ENCODE measurements around the gene PTGES2.

PTGES2 gene

DNA sequence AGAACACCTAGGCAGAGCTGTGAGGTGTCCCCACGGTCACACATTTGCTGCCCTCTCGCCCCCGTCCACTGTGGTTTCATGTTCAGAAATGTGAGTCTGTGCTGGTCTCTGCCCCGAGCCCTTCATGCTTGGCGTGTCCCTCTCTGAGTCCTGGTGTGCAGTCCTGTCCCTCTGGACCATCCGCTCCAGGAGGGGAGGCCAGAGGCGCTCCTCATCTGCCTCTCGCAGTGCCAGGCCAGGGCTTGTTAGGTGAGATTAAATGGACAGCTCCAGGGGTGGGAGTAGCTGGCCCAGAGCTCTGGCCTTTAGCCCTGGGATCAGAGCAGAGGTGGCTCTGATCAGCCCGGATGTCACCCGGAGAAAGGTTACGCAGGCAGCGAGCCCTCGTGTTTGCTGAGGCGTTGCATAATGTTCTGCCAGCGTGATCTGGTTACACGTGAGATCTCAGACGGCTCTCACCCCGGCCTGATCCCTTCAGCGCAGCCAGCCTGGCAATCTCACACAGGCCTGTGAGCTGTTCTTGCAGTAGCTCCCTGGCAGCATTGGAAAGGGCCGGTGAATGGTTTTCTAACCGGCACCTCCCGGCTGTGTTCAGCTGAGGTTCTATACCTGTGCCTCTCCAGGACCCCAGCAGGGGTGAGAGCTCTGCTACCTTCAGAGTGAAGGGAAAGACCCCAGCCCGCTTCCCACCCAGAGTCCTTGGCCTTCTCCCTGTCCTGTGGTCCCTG is 24.5 kb downstream of the PTGES2 start:
- DNase-seq (ENCODE audit: low spot score) = no peak

DNA sequence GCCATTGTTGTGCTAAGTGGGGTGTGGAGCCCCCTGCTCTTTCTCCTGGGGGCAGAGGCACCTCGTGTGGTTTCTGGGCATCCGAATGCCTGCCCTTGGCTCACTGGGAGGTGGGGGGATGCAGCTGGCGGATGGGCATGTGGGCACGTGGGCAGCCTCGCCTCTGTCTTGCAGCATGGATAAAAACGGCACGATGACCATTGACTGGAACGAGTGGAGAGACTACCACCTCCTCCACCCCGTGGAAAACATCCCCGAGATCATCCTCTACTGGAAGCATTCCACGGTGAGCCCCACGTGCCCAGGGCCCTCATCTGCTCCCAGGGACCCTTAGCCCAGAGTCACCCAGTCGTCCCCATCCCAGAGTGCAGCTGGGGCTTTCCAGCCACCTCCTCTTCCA is 25.3 kb downstream of the PTGES2 start:
- DNase-seq (ENCODE audit: low spot score) = no peak

DNA sequence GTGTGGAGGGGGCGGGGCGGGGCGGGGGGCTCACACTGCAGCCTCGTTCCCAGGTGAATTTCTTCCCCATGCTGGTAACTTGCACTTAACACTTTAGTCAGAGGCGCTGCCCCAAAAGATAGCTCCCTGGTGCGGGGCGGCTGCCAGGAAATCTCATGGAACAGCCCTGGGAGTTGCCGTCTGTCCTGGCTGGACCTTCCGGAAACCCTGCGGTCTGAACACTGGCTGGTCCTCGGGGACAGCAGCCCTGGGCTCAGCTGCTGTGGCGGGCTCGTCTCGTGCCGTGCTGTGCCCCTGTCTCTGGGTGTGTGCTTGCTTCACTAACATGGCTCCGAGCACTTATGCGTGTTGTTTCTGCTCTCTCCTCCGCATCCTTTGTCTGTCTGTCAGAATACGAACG is 25.8 kb downstream of the PTGES2 start:
- DNase-seq (ENCODE audit: low spot score) = no peak

DNA sequence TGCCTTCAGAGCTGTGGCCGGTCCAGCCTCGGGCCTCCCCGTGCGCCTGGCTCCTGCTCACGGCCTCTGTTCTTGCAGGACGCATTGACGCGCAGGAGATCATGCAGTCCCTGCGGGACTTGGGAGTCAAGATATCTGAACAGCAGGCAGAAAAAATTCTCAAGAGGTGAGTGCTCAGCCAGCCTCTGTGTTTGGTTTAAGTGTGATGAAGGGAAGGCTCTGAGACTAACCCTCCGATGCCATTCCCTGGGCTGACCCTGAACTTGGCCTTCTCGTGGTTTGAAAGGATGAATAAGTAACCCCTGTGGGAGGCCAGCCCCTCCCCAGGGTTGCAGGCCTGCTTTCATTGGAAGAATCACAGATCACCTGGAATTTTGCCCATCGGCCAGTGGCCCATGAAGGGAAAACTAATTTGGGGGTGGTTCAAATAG is 26.3 kb downstream of the PTGES2 start:
- no peak for DNase-seq (ENCODE audit: low spot score)

DNA sequence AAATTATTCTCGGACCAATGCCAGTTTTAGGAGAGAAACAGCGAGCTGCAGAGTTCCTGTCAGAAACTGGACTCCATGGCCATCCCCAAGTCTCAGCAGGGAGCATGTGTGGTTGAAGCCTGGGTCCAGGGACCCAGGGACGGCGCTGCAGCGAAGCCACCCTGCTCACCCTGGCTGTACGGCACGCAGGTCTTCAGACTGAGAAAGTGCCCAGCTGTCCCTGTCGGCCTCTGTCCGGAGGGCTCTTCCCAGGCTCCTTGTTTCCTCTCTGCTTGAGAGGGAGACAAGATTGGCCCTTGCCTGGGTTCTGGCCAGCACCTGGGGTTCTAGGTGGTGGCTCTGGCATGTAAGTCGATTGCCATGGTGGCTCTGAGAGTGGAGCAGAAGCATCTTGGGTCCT is 26.9 kb downstream of the PTGES2 start:
- no peak for DNase-seq (ENCODE audit: low spot score)

DNA sequence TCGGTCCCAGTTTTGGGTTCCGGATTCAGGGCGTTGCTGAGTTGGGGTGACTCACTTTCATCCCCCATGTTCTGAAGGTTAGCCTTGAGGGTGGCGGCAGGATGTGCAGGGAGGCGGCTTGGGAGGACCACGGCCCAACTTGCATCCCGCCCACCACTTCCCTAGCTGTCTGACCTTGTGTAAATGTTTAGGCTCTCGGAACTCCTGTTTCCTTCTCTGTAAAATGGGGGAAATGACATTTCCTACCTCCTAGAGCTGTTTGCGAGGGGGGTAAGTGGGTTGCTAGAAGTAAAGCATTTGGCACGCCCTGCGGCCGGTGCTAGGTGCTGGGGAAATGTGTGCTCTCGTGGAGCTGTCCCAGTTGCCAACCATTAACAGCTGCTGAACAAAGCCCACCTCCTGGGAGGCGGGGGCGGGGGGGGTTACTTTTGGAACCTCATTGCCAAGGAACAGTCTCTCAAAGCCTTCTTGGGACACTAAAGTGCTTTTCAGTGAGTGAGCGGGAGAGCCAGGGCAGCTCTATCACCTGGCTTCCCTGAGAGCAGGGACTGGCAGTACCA is 27.5 kb downstream of the PTGES2 start:
- DNase-seq (ENCODE audit: low spot score) = no peak

DNA sequence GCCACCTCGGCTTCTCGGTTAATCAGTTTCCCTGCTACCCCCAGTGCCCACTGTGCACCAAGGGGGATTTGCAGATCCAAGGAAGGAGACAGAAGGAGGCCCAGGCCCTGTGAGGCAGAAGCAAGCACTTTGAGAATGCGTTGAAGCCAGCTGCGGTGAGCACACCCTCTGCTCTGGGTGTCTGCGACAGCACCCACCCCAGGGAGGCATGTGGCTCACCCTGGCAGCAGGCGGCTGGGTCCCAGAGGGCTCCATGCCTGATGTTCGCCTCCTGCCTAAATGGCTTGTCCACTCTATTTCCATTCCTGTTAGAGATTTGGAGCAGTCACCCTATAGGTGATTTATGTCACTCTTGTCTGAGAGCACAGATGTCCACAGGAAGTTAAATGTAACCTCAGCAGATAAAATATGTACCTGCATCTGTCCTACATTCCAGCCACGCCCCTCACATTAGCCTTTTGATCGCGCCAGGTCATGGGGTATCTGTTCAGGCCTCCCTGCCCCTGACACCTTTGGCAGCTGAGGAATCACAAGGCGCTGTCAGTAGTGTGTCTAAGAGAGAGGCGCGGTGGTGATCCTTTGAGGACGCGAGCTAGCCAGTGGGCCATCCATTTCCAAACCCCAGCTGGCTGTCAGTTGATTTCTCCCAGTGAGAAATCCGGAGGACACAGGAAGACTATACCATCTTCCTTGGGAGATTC is 28.1 kb downstream of the PTGES2 start:
- DNase-seq (ENCODE audit: low spot score) = no peak

DNA sequence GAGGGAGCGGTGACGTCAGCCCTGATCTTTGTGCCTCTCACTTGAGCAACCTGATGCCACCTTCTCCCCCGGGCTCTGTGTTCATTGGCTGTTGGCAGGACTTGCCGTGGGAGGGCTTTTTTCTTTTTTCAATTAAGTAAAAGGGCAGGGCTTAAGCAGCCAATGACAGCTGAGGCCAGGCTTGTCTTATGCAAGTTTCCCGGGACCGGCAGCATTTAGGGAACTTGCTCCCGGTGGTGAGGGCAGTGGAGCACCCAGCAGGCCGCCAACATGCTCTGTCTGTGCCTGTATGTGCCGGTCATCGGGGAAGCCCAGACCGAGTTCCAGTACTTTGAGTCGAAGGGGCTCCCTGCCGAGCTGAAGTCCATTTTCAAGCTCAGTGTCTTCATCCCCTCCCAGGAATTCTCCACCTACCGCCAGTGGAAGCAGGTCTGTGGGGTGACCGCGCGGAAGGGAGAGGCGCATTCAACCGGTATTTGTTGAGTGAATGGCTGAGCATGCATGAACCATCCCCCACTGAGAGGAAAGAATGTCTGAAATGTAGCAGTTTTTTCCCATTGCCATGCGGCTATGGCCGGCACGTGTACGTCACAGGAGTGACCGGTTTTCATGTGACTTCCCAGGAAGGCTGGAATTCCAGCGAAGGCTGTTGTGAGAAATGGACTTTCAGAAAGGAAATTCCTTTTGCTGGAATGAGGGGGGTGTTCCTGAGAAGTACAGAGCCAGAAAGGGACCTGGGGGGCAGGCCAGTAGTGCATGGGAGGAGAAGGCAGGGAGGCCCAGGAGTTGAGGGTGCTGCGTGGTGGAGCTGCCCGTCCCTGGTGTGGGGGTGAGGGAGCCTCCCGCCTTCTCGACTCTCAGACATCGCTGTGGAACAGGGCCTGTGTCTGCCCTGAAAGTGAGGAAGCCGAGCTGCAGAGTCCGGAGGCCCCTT is 29.0 kb downstream of the PTGES2 start:
- peak; percentile 49 for DNase-seq (ENCODE audit: low spot score)

DNA sequence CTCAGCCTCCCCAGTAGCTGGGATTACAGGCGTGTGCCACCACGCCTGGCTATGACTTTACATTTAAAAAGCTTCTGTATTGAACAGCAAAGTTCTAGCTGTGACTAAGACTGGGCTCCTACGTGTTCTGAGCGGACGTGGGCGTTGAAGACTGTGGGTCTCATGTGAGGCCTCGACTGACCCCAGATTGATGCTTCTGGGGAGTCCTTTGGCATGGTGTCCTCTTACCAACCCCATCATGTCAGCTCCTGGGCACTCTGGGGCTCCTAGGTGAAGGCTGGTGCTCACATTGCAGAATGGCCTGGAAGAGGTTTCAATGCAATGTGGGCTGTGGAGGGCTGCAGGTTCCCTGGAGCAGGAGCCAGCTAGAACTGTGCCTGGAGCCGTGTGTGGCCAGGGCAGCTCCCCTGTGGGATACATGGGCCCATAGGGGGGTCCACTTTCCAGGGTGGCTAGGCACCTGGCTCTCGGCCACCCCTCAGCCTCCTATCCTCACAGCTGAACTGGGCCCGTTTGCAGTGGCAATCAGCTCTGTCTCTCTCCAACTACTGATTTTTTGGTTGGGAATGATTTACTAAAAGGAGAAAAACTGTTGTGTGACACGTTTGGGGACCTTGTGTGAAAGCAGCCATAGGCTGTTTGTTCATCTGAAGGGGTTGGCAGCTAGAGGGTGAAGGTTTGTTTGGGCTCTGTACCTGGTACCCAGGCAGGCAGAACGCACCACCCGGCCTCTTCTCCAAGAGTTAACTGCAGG is 29.8 kb downstream of the PTGES2 start:
- no peak for DNase-seq (ENCODE audit: low spot score)

DNA sequence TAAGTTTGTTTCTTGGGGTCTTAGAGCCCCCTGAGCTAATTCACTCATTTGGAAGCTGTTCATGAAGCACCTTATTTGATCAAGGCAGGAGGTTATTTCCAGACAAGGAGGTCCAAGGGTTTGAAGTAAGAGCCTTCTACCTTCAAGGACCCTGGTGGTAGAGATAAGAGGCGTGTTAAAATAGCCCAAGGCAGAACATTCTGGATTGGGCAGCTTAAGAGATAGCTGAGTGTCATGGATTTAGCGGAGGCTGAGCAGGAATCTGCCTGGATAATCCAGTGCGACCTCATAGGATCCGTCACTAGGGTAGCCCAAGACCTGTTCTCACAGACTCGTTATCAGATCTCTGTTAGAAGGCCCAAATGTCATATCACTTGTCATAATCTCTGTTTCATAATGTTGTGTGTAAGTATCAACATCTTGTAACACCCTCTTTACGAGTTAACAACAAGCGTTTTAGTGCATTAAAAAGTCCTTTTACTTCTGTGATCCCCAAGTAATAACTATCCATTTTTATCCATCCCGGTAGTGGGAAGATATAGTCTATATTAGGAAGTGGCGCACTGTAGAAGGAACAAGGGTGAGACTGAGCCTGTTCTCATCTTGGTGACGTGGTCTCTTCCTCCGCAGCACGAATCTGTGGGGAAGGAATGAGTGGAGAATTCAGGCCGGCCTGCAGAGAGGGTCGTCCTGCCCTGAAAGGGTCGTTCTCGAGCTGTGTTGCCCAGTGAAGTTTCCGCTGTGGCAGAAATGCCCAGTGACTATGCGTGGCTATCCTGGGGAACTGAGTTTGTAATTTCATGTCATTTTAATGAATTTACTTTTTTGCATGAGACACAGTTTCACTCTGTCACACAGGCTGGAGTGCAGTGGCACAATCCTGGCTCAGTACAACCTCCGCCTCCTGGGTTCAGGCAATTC is 30.7 kb downstream of the PTGES2 start:
- DNase-seq (ENCODE audit: low spot score) = no peak

DNA sequence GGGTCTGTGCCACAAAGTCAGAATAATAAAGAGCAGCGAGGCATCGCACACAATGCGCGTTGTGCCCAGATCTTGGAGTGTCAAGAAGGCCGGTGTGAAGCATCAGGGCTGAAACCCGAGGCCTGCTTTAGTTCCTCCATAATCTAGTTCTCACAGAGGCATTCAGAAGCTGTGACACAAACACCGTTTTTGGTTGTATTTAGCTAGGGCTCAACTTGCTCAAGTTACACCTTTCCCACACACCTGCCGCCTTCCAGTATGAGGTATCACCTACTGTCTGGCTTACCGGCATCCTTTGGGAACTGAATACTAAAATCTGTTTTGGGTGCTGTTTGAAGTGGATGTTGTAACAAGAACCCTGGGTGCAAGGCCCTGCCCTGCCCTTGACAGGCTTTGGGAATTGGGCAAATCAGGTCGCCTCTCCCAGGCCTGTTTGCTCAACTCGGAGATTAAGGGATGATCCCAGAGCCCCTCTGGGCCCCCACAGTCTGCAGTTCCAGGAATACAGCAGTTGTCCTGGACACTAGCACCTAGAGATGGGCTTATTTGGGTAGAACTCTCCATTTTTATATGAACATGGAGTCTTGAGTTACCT is 32.5 kb downstream of the PTGES2 start:
- DNase-seq (ENCODE audit: low spot score) = no peak

DNA sequence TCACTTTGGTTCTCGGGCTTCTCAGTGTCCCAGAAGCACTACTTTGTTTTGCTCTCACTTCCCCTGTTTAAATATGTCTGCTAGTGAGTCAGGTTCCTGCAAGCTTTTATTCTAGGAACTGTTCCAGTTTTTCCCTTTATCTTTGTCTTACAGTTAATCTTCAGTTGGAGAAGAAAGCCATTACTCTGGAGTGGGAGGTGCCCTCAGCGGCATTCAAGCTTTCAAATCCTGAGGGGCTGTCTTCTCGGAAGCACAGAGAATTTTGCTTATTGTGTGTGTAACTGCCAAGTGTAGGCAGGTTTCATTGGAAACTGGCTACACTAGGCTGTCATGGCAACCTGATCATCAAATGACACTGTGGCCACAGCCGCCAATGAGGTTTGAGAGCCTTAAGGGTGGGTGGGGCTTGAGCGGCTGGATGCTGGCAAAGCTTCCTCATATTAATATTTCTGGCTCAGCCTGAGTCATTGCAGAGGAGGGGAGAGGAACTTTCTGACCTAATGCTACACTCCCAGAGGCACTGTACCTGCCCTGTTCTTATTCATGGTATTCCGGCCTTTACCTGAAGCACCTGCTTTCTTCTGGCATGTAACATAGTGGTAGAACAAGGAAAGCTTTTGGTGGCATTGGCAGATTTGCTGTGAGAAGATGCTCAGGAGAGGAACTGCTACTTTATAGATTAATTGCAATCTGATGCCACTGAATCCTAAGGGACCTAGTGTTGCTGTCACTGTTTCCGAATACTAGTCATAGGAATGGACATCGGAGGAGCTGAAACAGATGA is 33.2 kb downstream of the PTGES2 start:
- DNase-seq (ENCODE audit: low spot score) = peak; percentile 81

DNA sequence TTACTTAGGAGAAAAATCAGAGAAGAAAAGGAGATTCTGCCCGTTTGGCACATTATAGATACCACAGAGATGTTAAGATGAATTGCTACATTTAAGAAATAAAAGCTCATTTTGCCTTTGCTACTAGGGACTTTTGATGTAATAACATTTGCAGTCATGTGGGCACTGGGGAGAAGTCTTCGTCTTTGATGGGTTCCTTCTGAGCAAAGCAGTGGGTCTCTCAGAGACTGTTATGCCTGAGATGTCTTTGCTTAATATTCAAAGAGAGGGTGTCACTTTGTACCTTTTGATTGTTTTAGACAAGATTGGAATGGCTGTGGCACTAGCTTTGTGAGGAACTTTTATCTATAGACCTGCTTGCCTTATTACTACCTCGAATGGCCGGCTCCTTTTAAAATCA is 34.5 kb downstream of the PTGES2 start:
- peak; percentile 21 for DNase-seq (ENCODE audit: low spot score)

DNA sequence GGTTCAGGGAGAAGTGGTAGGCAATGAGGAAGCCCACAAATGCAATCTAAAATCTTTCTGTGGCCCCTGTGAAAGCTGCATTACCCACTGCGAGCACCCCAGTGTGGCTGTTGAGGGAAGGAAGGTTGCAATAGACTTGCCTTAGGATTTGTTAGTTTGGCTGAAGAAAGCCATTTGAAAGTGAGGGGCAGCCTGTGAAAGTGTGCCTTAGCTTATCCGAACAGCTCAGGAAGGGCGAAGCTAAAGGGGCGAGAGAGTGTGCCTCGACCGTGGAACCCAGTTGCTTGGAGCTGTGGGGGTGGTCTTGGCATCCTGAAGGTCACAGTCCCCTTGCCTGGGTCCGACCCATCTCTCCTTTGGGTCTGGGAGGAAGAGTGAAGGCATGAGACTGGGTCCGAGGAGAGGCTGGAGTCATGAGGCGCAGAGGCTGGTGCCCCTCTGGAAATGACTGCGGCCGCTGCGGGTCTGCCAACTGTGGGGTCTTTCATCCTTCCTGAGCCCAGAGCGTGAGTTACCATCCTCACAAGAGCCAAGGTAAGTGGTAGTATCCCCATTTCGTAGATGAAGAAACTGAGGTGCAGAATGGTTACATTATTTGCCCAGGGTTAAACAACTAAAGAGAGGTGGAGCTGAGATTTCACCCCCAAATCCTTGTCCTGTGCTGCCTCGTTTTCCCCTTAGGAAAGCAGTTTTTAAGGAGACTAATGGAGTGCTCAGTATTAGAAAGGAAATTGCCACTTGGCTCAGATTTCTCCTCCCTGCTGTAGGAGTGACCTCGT is 35.1 kb downstream of the PTGES2 start:
- DNase-seq (ENCODE audit: low spot score) = no peak

DNA sequence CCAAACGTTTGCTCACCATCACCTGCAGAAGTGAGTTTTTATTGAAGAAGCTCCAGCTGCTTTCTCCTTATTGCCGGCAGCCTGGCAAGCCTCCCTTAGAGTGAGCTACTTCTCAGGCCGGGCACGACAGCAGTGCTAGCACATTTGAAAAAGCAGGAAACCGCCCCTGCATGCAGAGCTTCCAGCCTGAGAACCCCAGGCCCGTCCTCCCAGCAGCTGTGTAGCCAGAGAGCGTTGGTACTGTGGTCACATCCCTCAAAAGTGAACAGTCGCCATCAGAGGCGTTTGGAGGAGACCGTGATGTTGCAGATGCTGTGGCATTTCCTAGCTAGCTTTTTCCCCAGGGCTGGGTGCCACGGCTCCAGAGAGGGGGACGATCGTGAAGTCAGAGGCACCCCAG is 36.0 kb downstream of the PTGES2 start:
- no peak for DNase-seq (ENCODE audit: low spot score)

DNA sequence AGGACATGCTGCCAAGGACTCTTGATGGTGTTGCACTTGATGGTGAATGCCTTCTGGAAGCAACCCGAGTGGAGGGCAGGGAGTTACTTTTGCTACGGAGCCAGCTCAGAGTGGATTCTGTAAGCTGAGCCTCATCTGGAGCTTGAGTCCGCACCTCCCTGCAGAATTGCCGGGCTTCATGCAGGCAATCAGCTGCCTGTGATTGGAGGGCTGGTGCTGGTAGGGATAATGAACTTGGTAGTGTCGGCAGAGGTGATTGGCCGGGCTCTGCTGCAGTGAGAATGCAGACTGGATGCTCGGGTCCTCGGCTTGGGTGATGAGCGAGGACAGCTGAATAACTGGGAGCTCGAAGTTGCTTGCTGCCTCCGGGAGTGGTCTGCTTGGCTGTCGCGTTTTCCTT is 36.4 kb downstream of the PTGES2 start:
- no peak for DNase-seq (ENCODE audit: low spot score)

DNA sequence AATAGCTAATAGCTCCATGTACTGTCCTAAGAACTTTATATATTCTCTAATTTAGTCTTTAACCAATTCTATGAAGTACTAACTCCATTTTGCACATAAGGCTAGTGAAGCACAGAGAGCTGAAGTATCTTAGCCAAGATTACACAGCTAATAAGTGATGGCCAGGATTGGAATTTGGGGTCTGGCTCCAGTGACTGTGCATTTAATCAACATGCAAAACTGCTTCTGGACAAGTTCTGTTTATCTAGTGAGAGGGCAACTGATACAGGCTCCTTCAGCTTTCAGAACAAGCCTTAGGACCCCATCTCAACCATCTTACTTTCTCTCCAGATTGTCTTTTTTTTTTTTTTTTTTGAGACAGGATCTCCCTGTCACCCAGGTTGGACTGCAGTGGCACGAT is 38.2 kb downstream of the PTGES2 start:
- no peak for DNase-seq (ENCODE audit: low spot score)

DNA sequence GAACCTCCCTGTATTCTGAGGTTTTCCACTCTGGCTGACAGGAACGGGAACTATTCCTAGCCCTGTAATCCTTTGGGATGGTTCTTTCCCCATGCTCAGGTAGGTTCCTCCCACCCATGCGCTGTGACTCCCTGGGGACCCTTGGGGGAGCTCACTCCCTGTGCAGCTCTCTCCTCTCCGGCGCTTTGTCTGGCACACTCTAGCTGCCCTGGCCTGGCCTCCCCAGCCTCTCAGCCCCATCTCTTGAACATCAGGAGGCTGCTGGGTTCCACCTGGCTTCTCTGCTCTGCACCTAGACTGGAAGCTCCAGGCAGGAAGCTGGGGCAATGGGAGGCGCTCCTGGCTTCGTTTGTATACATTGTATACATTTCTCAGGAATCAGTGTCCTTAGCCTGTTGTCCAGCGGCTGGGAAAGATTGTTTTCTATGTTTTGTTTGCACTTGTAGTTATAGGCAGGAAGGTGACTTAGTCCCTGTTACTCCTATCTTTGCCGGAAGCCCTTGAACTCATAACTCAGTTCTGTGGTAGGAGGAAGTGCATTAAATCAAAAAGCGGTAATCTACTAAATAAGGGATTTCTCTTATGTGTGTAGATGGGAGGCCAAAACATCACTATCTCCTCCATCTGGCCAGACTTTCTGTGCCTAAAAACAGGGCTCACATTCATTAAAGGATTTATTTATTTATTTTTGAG is 39.1 kb downstream of the PTGES2 start:
- peak; percentile 22 for DNase-seq (ENCODE audit: low spot score)

Data from CD4-positive, alpha-beta T cell treated with Interleukin-2 at 100 ng/mL for 4 hours (primary cell).